CD4-positive, alpha-beta T cell treated with Interleukin-2 at 100 ng/mL for 4 hours (primary cell): ENCODE measurements around the gene SLC25A47.
A peak's percentile ranks its signal among the peaks of the same experiment; 100 is the strongest.

Experiments
- DNase-seq: peaks from one replicate; pipeline ENCODE4 v3.0.0-alpha.2; 2020; ENCODE audit warnings: low spot score

SLC25A47 gene

GRCh38 chr14:100375963-100376735 is 53.0 kb downstream of the SLC25A47 start, which contains the start of gene WDR25:
WDR25 (plus strand) TSS chr14:100376485.
- DNase-seq: peak; percentile 91

- no peak for DNase-seq
Observed at GRCh38 chr14:100376751-100377171, 53.6 kb downstream of the SLC25A47 start.
